IMR-90 (cell line): ENCODE measurements around the gene PLPP7. TPM values are rescaled to one million over a fixed set of nuclear protein-coding genes. Genes with fewer than 3 reads are reported as not detected.

Source experiments
- ATAC-seq: fragments of 200-7000 bp; cut with Tn5 transposase; 2 replicates; pipeline ENCODE4 v1.9.1; 2020; ENCODE audit warnings: low read depth, mild to moderate bottlenecking, moderate library complexity
- BruUV-seq: library from RNA; stranded (reverse); fragments of 400-500 nt; replicated peaks from 2 replicates; lab custom pipeline; 2021; lab: Mats Ljungman, UMichigan
- CTCF ChIA-PET: fragments of 300-600 bp; formaldehyde crosslinking; extraction: SDS; loops from one replicate; lab custom pipeline; 2021; ENCODE audit warnings: antibody characterized with exemption; lab: Yijun Ruan, JAX
- POLR2A ChIA-PET: fragments of 300-600 bp; sonication (Branson Sonifier 250); formaldehyde crosslinking; loops from one replicate; lab custom pipeline; 2022; ENCODE audit warnings: antibody characterized with exemption; ENCODE audit not compliant: unreplicated experiment; lab: Charles Lee
- DNase-seq: peaks from one replicate; pipeline ENCODE4 v3.0.0; 2013
- H2AFZ ChIP-seq: replicated peaks from 2 replicates; pipeline ENCODE3; 2013; ENCODE audit warnings: low read length, mild to moderate bottlenecking; ENCODE audit not compliant: poor library complexity
- H2AK5ac ChIP-seq: 2 replicates; pipeline ENCODE4 v1.6.1; 2013; ENCODE audit warnings: low read depth, low read length, inconsistent platforms
- H2AK9ac ChIP-seq: replicated peaks from 2 replicates; pipeline ENCODE3; 2013; ENCODE audit warnings: mild to moderate bottlenecking, low read depth, low read length, moderate library complexity; ENCODE audit not compliant: poor library complexity
- H2BK120ac ChIP-seq: 2 replicates; pipeline ENCODE4 v1.6.1; 2013; ENCODE audit warnings: low read depth, low read length, inconsistent platforms
- H2BK15ac ChIP-seq: 3 replicates; pipeline ENCODE4 v1.6.1; 2013; ENCODE audit warnings: low read depth, low read length, inconsistent platforms
- H2BK20ac ChIP-seq: 2 replicates; pipeline ENCODE4 v1.6.1; 2013; ENCODE audit warnings: low read depth, mild to moderate bottlenecking, inconsistent platforms, low read length, moderate library complexity
- H2BK5ac ChIP-seq: 2 replicates; pipeline ENCODE4 v1.6.1; 2013; ENCODE audit warnings: mild to moderate bottlenecking, low read depth, low read length, inconsistent platforms; ENCODE audit not compliant: poor library complexity, severe bottlenecking
- H3K14ac ChIP-seq: replicated peaks from 2 replicates; pipeline ENCODE4 v1.6.1; 2013; ENCODE audit warnings: low read depth, low read length, inconsistent platforms
- H3K18ac ChIP-seq: 2 replicates; pipeline ENCODE4 v1.6.1; 2013; ENCODE audit warnings: low read depth, low read length, control low read depth
- H3K23ac ChIP-seq: 2 replicates; pipeline ENCODE4 v1.6.1; 2013; ENCODE audit warnings: low read depth, low read length, inconsistent platforms
- H3K27ac ChIP-seq: 2 replicates; pipeline ENCODE4 v1.5.1; 2013; ENCODE audit warnings: mild to moderate bottlenecking, control low read depth, low read length; ENCODE audit not compliant: insufficient read depth
- H3K27me3 ChIP-seq: 2 replicates; pipeline ENCODE4 v1.6.1; 2013; ENCODE audit warnings: low read length; ENCODE audit not compliant: control insufficient read depth, insufficient read depth
- H3K36me3 ChIP-seq: 2 replicates; pipeline ENCODE4 v1.6.1; 2013; ENCODE audit warnings: low read length, mixed read lengths; ENCODE audit not compliant: control insufficient read depth, insufficient read depth
- H3K4ac ChIP-seq: 2 replicates; pipeline ENCODE4 v1.6.1; 2013; ENCODE audit warnings: low read depth, low read length, inconsistent platforms
- H3K4me1 ChIP-seq: 2 replicates; pipeline ENCODE4 v1.6.1; 2013; ENCODE audit warnings: low read length, mixed read lengths; ENCODE audit not compliant: control insufficient read depth, insufficient read depth
- H3K4me2 ChIP-seq: 2 replicates; pipeline ENCODE4 v1.6.1; 2013; ENCODE audit warnings: low read depth, mild to moderate bottlenecking, control low read depth, low read length, moderate library complexity
- H3K4me3 ChIP-seq: 2 replicates; pipeline ENCODE4 v1.5.1; 2013; ENCODE audit warnings: low read depth, mild to moderate bottlenecking, control low read depth, low read length, moderate library complexity; ENCODE audit not compliant: insufficient read depth
- H3K56ac ChIP-seq: 2 replicates; pipeline ENCODE4 v1.6.1; 2013; ENCODE audit warnings: low read length, inconsistent platforms; ENCODE audit not compliant: insufficient read depth; ENCODE audit errors: extremely low read depth
- H3K79me1 ChIP-seq, 2 experiments: 2 replicates each; pipeline ENCODE4 v1.6.1; 2013; ENCODE audit warnings: low read length in 2 of 2, inconsistent platforms in 1 of 2, low read depth in 1 of 2
- H3K9ac ChIP-seq: 2 replicates; pipeline ENCODE4 v1.6.1; 2013; ENCODE audit warnings: low read depth, low read length, control low read depth
- H3K9me1 ChIP-seq: 2 replicates; pipeline ENCODE4 v1.6.1; 2013; ENCODE audit warnings: low read length, inconsistent platforms; ENCODE audit not compliant: insufficient read depth
- H3K9me3 ChIP-seq: 2 replicates; pipeline ENCODE4 v1.6.1; 2013; ENCODE audit warnings: low read length; ENCODE audit not compliant: control insufficient read depth, insufficient read depth
- H4K20me1 ChIP-seq: 2 replicates; pipeline ENCODE4 v1.6.1; 2013; ENCODE audit warnings: low read length, inconsistent platforms; ENCODE audit not compliant: insufficient read depth
- H4K5ac ChIP-seq: 2 replicates; pipeline ENCODE4 v1.6.1; 2013; ENCODE audit warnings: mild to moderate bottlenecking, low read depth, low read length, control low read depth
- H4K8ac ChIP-seq, 2 experiments: 2 replicates each; pipeline ENCODE4 v1.6.1; 2013; ENCODE audit warnings: low read depth in 2 of 2, low read length in 2 of 2, control low read depth in 1 of 2, inconsistent platforms in 1 of 2
- H4K91ac ChIP-seq: 2 replicates; pipeline ENCODE4 v1.6.1; 2013; ENCODE audit warnings: low read depth, low read length, inconsistent platforms; ENCODE audit not compliant: insufficient read depth
- MAZ ChIP-seq: IDR thresholded peaks from 2 replicates; pipeline ENCODE4 v1.6.1; 2012; ENCODE audit warnings: low read depth, mild to moderate bottlenecking, low read length, improper control_type of control experiment, moderate library complexity, borderline replicate concordance
- MXI1 ChIP-seq: IDR thresholded peaks from 2 replicates; pipeline ENCODE4 v1.6.1; 2012; ENCODE audit warnings: low read depth, mild to moderate bottlenecking, low read length, moderate library complexity, borderline replicate concordance
- POLR2A ChIP-seq: IDR thresholded peaks from 2 replicates; pipeline ENCODE4 v1.6.1; 2012; ENCODE audit warnings: mild to moderate bottlenecking, low read depth, low read length
- RAD21 ChIP-seq: IDR thresholded peaks from 2 replicates; pipeline ENCODE4 v1.6.1; 2012; ENCODE audit warnings: low read length, improper control_type of control experiment
- WGBS, 2 experiments: methylation state at CpG; one replicate each; pipeline versions ENCODE4 v1.1.5 to v1.1.7; 2013; ENCODE audit warnings: missing lambda C conversion rate in 2 of 2; ENCODE audit not compliant: insufficient read length in 1 of 2; ENCODE audit errors: extremely low coverage in 2 of 2; 5-methylcytosine and 5-hydroxymethylcytosine counted together
- dilution Hi-C: fragments of 300-500 bp; cut with HindIII; formaldehyde crosslinking; loops from one replicate; pipeline ENCODE4 v1.14.3; 2018; ENCODE audit warnings: low sequenced_read_pairs; ENCODE audit not compliant: unreplicated experiment
- in situ Hi-C: fragments of 300-500 bp; cut with MboI; formaldehyde crosslinking; loops from 3 replicates; pipeline ENCODE4 v1.14.3; 2019; ENCODE audit warnings: low sequenced_read_pairs, inconsistent platforms, mixed read lengths
- intact Hi-C: fragments of 100-400 bp; cut with micrococcal nuclease; formaldehyde crosslinking; loops from 2 replicates; pipeline ENCODE4 v1.10.0; 2022
- polyA plus RNA-seq, 3 experiments: library from polyadenylated mRNA; depleted of rRNA; stranded (reverse); fragments of >200 nt; gene quantifications; 2 replicates each; pipeline ENCODE4 v1.2.3, GENCODE V29; 2012; ENCODE audit warnings: low replicate concordance in 1 of 3
- total RNA-seq: library from RNA; depleted of rRNA; stranded (reverse); fragments of >200 nt; gene quantifications from 2 replicates; pipeline ENCODE4 v1.2.3, GENCODE V29; 2012

Gene PLPP7
- total and polyA plus RNA-seq, 2 of the 4 experiments (the other 2 are of a cell fraction), result 0.54 to 1.2 TPM

DNA sequence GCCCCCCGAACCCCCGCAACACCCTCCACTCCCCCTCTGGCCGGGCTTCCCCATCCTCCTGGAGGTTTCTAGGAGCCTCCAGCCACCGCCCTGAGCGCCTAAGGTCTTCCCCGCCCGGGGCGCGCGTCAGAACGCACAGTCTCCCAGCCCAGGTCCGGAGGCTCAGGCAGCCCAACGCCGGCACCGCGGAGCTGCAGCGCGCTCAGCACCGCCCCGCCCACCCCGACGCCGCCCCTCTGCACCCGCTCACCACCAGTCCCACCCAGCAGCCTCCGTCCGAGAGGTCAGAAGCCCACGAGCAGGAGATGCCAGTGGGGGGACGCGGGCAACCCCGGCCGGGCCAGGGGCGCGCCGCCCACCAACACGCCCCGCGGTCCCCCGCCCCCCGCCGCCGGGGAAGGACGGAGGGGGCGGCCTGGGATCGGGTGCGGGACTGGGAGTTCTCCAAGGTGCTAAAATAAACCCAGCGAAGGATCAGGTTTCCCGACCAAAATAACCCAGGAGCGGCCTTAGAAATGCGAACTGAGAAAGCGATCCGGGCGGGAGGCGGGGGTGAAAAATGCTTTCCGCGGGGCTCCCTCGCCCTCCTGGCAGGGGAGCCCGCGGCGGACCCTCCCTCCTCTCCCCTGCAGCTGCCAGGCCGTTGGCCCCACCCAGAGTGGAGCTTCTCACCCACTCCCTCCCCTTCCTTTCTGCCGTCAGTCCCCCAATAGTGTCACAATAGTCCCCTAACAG, 6.7 kb upstream of the PLPP7 start:
- Histone ChIP-seq H3K14ac (no peak overlapping the region), H4K20me1 (no peaks in the 10 kb centered on the region), H4K91ac (no peak overlapping the region), H3K4me1 (no peaks in the 10 kb centered on the region), H3K4ac (no peak overlapping the region), H2BK20ac (no peak overlapping the region), H3K9me1 (peaks cover 5% of the 10 kb centered on the region; the same call in 1 of the 2 replicates), H2BK120ac (no peak overlapping the region), H3K9ac (no peak overlapping the region), H4K8ac (no peak overlapping the region), H4K5ac (no peak overlapping the region), H2BK5ac (no peak overlapping the region), H3K27ac (no peak overlapping the region), H3K56ac (no peak overlapping the region), H3K79me1 (no peaks in the 10 kb centered on the region), H3K36me3 (no peaks in the 10 kb centered on the region), H2BK15ac (no peak overlapping the region), H2AK9ac (no peak overlapping the region), H3K27me3 (peaks cover 59% of the 10 kb centered on the region), H2AFZ (peak overlapping the region; percentile 32), H3K4me3 (no peak overlapping the region), H3K4me2 (no peak overlapping the region; the same call in 1 of the 2 replicates), H3K23ac (no peak overlapping the region), H3K18ac (no peak overlapping the region), H3K9me3 (no peaks in the 10 kb centered on the region), H2AK5ac (no peak overlapping the region)
- TF ChIP-seq MXI1, result no peak
- TF ChIP-seq POLR2A, result no peak
- no peak for TF ChIP-seq RAD21
- TF ChIP-seq MAZ, result peak; percentile 46; the same call in 1 of the 2 replicates
- ATAC-seq (peak; percentile 56), DNase-seq (peak; percentile 28)
- intact Hi-C loops, result no loop called here
- dilution Hi-C loops, result no loop called here
- 0% methylated on average over 3 of the region's 61 CpGs; no CpG with 5 or more reads in 1 of the 2 experiments for WGBS, 2 experiments
- POLR2A ChIA-PET, result no interaction called here
- CTCF ChIA-PET, result no interaction called here
- no TSS peak for BruUV-seq
- in situ Hi-C loops, result no loop called here
